K562 (cell line): ENCODE results near the gene STX1A. TPM values are rescaled to one million over a fixed set of nuclear protein-coding genes. Genes with fewer than 3 reads are reported as not detected.

ENCODE experiments used
- ELK1 ChIP-seq: sonication (generic); formaldehyde crosslinking; IDR thresholded peaks from 2 replicates; pipeline ENCODE4 v1.8.1; 2022; ENCODE audit warnings: missing genetic modification reagents
- HDAC2 ChIP-seq: fragments of 450-650 bp; IDR thresholded peaks from 2 replicates; pipeline ENCODE4 v1.6.1; 2016; ENCODE audit warnings: mild to moderate bottlenecking
- HDAC6 ChIP-seq: IDR thresholded peaks from 2 replicates; pipeline ENCODE4 v1.6.1; 2012; ENCODE audit warnings: low read depth, mild to moderate bottlenecking, control low read depth, inconsistent platforms, low read length, moderate library complexity
- L3MBTL2 ChIP-seq: fragments of 450-650 bp; IDR thresholded peaks from 2 replicates; pipeline ENCODE4 v1.6.1; 2016; ENCODE audit warnings: mild to moderate bottlenecking, moderate library complexity
- MYC ChIP-seq, 2 experiments: fragments of 250-450 bp in 1 of 2; sonication (Bioruptor Pico) in 1 of 2; IDR thresholded peaks; 2 replicates each; pipeline versions ENCODE4 v1.5.1 to v1.6.1; 2012 to 2021; ENCODE audit warnings: low read depth in 2 of 2, borderline replicate concordance in 1 of 2, improper control_type of control experiment in 1 of 2, low read length in 1 of 2, mild to moderate bottlenecking in 1 of 2, moderate library complexity in 1 of 2
- NFIC ChIP-seq: fragments of 450-650 bp; IDR thresholded peaks from 2 replicates; pipeline ENCODE4 v1.6.1; 2017; ENCODE audit warnings: mild to moderate bottlenecking, inconsistent platforms
- NFXL1 ChIP-seq: fragments of 450-650 bp; formaldehyde crosslinking; IDR thresholded peaks from 2 replicates; pipeline ENCODE4 v1.4.0; 2021; ENCODE audit warnings: mild to moderate bottlenecking
- POLR2B ChIP-seq: fragments of 450-650 bp; IDR thresholded peaks from 2 replicates; pipeline ENCODE4 v1.6.1; 2018; ENCODE audit warnings: low read depth; ENCODE audit not compliant: partially characterized antibody
- POU5F1 ChIP-seq: fragments of 150-350 bp; IDR thresholded peaks from 2 replicates; pipeline ENCODE4 v1.6.1; 2014; ENCODE audit warnings: borderline replicate concordance, low read length, low read depth, mild to moderate bottlenecking; ENCODE audit not compliant: partially characterized antibody
- RBFOX2 ChIP-seq: fragments of 200-400 bp; formaldehyde crosslinking; IDR thresholded peaks from 2 replicates; pipeline ENCODE4 v1.6.1; 2017; ENCODE audit warnings: low read depth, mild to moderate bottlenecking, low read length, moderate library complexity
- RCOR1 ChIP-seq, 2 experiments: IDR thresholded peaks; 2 replicates each; pipeline ENCODE4 v1.6.1; 2012; ENCODE audit warnings: low read depth in 2 of 2, low read length in 2 of 2, borderline replicate concordance in 1 of 2, improper control_type of control experiment in 1 of 2
- SMC3 ChIP-seq: conservative IDR thresholded peaks from 2 replicates; pipeline ENCODE4 v1.6.1; 2011; ENCODE audit warnings: low read depth, low read length, improper control_type of control experiment; ENCODE audit not compliant: insufficient read depth
- TCF3 ChIP-seq: sonication (generic); formaldehyde crosslinking; IDR thresholded peaks from 2 replicates; pipeline ENCODE4 v1.4.0; 2020; ENCODE audit warnings: mild to moderate bottlenecking, missing genetic modification reagents
- ZFP36 ChIP-seq: fragments of 150-350 bp; IDR thresholded peaks from 2 replicates; pipeline ENCODE4 v1.6.1; 2018; ENCODE audit warnings: low read length, low read depth; ENCODE audit not compliant: partially characterized antibody
- ZNF311 ChIP-seq: fragments of 250-450 bp; sonication (Bioruptor Pico); IDR thresholded peaks from 2 replicates; pipeline ENCODE4 v1.4.0; 2020; ENCODE audit warnings: mild to moderate bottlenecking, moderate library complexity
- polyA plus RNA-seq, 8 experiments: library from polyadenylated mRNA; depleted of rRNA in 4 of 8; stranded (reverse) in 5 of 8; unstranded in 3 of 8; fragments of >200 nt; fragmentation: Nextera tagmentation in 2 of 8; fragmentation: Illumina TruSeq in 1 of 8; extraction: Ambion mirVana in 2 of 8; extraction: Trizol in 1 of 8; gene quantifications; 2 replicates each; pipeline versions ENCODE4 v1.2.1 to v1.2.3, GENCODE V29; 2011 to 2014; ENCODE audit warnings: inconsistent platforms in 1 of 8, missing spikeins in 1 of 8
- total RNA-seq, 7 experiments: library from RNA; depleted of rRNA in 6 of 7; stranded (reverse); fragments of >200 nt in 6 of 7; fragmentation: Illumina TruSeq in 2 of 7; extraction: Trizol in 2 of 7; gene quantifications; 2 replicates each; pipeline versions ENCODE4 v1.2.1 to v1.2.3, GENCODE V29; 2011 to 2021; ENCODE audit warnings: low replicate concordance in 1 of 7
- TF ChIP-seq, protein P1 (sequence below): fragments of 250-450 bp; sonication (Bioruptor Pico); IDR thresholded peaks from 2 replicates; pipeline ENCODE4 v1.9.0; 2021; ENCODE audit warnings: mild to moderate bottlenecking
- TF ChIP-seq, protein P2 (sequence below), 2 experiments: fragments of 450-650 bp; conservative IDR thresholded peaks; 2 replicates each; pipeline ENCODE4 v1.6.1; 2017; ENCODE audit warnings: mild to moderate bottlenecking in 2 of 2, moderate library complexity in 2 of 2
- TF ChIP-seq, protein P3 (sequence below): IDR thresholded peaks from 2 replicates; pipeline ENCODE4 v1.6.1; 2011; ENCODE audit warnings: borderline replicate concordance, low read depth, mild to moderate bottlenecking, moderate library complexity, low read length; ENCODE audit not compliant: insufficient read depth, poor library complexity, severe bottlenecking

STX1A gene
- total and polyA plus RNA-seq, 9 of the 15 experiments (the other 6 are each of a cell fraction or from before 2014, with no cell fraction given) = 0.04 to 15.1 (median 6.3) TPM

DNA sequence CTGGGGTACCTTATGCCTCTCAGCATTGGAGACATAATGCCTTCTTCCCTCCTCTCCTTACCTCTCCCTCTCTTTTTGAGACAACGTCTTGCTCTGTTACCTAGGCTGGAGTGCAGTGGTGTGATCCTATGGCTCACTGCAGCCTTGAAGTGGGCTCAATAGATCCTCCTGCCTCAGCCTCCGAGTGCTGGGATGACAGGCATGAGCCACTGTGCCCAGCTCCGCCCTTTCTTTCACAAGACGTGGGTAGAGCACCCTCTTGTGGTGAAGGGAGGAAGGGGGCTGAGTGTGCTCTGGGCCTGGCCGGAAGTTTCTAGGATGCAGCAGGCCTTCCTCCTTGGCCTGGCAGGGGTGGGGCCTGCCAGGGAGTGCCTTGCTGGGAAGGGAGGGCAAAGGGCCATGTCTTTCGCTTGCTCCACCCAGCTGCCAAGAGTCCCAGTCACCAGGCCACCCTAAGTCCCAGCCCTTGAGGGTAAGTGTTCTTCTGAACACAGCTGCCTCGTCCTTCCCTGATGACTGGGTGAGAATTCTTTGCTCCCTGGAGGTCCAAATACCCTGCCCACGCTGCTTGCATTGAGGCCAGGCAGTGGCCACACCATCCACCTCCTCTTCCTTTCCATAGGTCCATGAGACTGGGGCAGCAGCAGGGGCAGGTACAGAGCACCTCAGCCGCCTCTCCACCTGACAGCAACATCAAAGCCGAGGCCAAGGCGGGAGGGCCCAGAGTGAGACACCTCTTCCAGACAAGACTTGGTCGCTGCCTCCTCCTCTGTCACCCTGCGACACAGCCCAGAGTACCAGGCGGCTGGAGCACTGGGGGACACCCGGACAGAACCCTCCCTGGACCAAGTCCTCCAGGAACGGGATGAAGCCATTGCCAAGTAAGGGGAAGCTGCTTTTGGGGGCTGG is 15.4 kb upstream of the STX1A start (continued):
- TF ChIP-seq ELK1 (CRISPR knock-in tag) (no peak), HDAC6 (no peak), ZNF311 (no peak), TCF3 (CRISPR knock-in tag) (peak; percentile 41; the same call in 1 of the 2 replicates), NFXL1 (CRISPR knock-in tag) (no peak), ZFP36 (peak; percentile 46), L3MBTL2 (peak; percentile 63), SMC3 (peak; percentile 92), POLR2B (peak; percentile 67), RCOR1 (IDR thresholded peaks at IDR 0.05; ENCODE audit: borderline replicate concordance in 1 of 2, low read depth in 2 of 2, low read length in 2 of 2) (peak; percentile 52 to 87; a peak in 3 of 4 replicates), POU5F1 (no peak), RBFOX2 (peak; percentile 45; the same call in 1 of the 2 replicates), HDAC2 (peak; percentile 71; the same call in 1 of the 2 replicates), NFIC (peak; percentile 33; the same call in 1 of the 2 replicates), MYC (IDR thresholded peaks at IDR 0.05; ENCODE audit: low read depth, low read length) (peak; percentile 70), MYC (CRISPR knock-in tag; IDR thresholded peaks at IDR 0.05; ENCODE audit: borderline replicate concordance, low read depth) (no peak)
- TF ChIP-seq, protein P1, sequence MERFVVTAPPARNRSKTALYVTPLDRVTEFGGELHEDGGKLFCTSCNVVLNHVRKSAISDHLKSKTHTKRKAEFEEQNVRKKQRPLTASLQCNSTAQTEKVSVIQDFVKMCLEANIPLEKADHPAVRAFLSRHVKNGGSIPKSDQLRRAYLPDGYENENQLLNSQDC (CRISPR knock-in tag) = no peak
- TF ChIP-seq, protein P2, sequence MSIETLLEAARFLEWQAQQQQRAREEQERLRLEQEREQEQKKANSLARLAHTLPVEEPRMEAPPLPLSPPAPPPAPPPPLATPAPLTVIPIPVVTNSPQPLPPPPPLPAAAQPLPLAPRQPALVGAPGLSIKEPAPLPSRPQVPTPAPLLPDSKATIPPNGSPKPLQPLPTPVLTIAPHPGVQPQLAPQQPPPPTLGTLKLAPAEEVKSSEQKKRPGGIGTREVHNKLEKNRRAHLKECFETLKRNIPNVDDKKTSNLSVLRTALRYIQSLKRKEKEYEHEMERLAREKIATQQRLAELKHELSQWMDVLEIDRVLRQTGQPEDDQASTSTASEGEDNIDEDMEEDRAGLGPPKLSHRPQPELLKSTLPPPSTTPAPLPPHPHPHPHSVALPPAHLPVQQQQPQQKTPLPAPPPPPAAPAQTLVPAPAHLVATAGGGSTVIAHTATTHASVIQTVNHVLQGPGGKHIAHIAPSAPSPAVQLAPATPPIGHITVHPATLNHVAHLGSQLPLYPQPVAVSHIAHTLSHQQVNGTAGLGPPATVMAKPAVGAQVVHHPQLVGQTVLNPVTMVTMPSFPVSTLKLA (conservative IDR thresholded peaks at IDR 0.05) = peak in 1 of 2 experiments; percentile 49; a peak in 2 of 4 replicates
- TF ChIP-seq, protein P3, sequence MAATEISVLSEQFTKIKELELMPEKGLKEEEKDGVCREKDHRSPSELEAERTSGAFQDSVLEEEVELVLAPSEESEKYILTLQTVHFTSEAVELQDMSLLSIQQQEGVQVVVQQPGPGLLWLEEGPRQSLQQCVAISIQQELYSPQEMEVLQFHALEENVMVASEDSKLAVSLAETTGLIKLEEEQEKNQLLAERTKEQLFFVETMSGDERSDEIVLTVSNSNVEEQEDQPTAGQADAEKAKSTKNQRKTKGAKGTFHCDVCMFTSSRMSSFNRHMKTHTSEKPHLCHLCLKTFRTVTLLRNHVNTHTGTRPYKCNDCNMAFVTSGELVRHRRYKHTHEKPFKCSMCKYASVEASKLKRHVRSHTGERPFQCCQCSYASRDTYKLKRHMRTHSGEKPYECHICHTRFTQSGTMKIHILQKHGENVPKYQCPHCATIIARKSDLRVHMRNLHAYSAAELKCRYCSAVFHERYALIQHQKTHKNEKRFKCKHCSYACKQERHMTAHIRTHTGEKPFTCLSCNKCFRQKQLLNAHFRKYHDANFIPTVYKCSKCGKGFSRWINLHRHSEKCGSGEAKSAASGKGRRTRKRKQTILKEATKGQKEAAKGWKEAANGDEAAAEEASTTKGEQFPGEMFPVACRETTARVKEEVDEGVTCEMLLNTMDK = peak; percentile 85
